Activated naive CD4-positive, alpha-beta T cell treated with Interleukin-2 at 50 U/mL for 16 hours (primary cell): ENCODE results near the gene EXOC6B.

Source experiments
- DNase-seq: peaks from one replicate; pipeline ENCODE4 v3.0.0-alpha.2; 2020

The EXOC6B gene

GRCh38 chr2:72330652-72331051 is 495.2 kb downstream of the EXOC6B start:
- DNase-seq: no peak

- DNase-seq: no peak
Measured at GRCh38 chr2:72326759-72327158, 499.1 kb downstream of the EXOC6B start.

GRCh38 chr2:72325592-72326422 is 500.0 kb downstream of the EXOC6B start:
- DNase-seq: no peak

- DNase-seq: no peak
Measured at GRCh38 chr2:72316774-72317173, 509.1 kb downstream of the EXOC6B start.

- DNase-seq: no peak
Measured at GRCh38 chr2:72300147-72300684, 525.6 kb downstream of the EXOC6B start.

DNA sequence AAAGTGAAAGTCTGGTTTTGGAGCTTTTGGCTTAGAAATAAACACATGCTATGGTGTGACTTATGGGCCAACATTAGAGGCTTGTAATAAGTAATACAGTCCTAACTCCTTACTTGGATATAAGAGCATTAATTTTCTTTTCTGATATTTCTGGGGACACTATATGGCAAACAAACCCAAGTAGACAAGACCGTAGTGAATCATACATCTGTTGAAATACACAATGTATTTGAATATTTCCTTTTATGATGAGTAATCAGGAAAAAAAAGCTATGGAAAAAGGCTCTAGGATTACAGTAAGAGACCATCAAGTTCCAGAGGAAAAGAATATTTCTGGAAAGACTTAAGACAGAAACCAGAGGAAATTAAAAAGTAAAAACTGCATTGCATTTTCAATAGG is 532.2 kb downstream of the EXOC6B start:
- no peak for DNase-seq

DNA sequence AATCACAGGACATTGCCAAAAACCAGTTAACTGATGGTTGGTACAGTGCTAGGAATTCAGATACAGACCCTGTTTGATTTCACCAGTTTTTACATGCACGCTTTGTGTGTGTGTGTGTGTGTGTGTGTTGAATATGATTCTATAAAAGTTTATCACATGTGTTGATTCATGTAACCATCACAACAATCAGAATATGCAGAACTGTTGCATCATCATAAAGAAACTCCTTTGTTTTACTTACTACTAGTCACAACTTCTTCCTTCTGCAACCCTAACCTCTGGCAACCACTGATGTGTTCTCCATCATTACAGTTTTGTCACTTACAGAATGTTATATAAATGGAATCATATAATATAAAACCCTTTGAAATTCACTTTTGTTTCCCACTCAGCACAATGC is 533.4 kb downstream of the EXOC6B start:
- DNase-seq: no peak

GRCh38 chr2:72291059-72291458 is 534.8 kb downstream of the EXOC6B start:
- DNase-seq: no peak

DNA sequence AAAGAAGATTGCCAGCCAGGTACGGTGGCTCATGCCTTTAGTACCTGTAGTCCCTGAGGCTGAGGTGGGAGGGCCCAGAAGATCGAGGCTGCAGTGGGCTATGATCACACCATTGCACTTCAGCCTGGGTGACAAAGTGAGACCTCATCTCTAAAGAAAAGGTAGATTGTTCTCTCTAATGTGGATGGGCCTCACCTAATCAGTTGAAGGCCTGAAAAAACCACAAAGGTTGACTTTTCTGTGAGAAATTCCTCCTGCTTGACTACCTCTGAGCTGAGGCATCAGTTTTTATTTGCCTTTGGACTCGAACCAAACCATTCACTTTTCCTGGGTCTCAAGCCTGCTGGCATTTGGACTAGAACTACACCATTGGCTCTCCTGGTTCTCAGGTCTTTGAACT is 536.1 kb downstream of the EXOC6B start:
- no peak for DNase-seq

GRCh38 chr2:72289283-72289682 is 536.5 kb downstream of the EXOC6B start:
- DNase-seq: no peak

GRCh38 chr2:72278046-72278445 is 547.8 kb downstream of the EXOC6B start:
- DNase-seq: no peak

- no peak for DNase-seq
Measured at GRCh38 chr2:72276876-72277275, 549.0 kb downstream of the EXOC6B start.

GRCh38 chr2:72276356-72276755 is 549.5 kb downstream of the EXOC6B start:
- DNase-seq: no peak

DNA sequence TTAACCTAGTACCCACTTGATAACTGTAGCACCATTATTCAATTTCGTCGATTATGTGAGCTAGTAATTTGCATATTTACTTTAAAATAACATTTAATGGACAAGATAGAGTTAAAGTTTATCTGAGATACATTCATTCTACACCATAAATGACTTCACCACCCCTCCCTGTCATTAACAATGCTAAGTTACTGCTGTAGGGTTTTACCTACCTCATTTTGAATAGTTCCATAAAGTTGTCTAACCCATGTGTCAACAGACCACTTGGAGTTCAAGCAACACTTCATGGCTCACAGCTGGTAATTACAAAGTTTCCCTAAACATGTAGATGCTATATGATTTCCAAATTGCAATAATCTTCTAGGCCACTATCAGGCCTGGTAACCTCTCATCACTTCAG is 550.7 kb downstream of the EXOC6B start:
- no peak for DNase-seq

DNA sequence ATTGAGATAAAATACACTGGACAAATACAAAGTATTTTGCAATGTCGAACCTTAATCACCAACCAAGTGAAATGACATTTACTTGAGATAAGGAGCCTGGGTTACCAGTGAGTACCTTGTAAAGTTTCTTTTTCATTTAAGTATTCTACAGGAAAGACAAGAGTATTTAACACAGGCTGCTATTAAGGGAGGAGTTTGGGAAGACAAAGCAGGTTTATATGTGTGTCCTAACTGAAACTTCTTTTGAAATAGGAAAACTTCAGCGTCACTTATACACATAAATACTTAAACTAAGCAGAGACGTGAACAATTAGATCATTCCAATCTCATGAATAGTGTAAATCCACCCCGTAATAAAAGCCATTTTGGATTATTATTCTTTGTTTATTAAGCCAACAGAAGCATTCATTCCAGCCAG is 551.4 kb downstream of the EXOC6B start:
- no peak for DNase-seq

DNA sequence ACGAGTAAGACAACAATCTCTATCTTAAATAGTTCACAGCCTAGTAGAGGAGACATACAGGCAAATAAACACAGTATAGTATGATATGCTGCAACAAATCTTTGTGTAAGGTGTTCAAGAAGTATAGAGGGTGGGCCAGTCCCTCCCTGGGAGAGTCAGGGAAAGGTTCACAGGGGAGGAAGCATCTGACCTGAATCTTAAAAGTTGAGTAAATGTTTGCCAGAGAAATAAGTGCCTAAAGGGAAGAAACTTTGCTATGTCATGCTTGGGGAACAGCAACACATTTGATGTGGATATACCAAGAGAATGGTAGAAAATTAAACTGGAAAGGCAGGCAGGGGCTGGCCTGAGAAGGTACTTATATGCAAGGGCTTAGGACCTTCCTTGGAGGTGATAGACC is 552.4 kb downstream of the EXOC6B start:
- DNase-seq: no peak

DNA sequence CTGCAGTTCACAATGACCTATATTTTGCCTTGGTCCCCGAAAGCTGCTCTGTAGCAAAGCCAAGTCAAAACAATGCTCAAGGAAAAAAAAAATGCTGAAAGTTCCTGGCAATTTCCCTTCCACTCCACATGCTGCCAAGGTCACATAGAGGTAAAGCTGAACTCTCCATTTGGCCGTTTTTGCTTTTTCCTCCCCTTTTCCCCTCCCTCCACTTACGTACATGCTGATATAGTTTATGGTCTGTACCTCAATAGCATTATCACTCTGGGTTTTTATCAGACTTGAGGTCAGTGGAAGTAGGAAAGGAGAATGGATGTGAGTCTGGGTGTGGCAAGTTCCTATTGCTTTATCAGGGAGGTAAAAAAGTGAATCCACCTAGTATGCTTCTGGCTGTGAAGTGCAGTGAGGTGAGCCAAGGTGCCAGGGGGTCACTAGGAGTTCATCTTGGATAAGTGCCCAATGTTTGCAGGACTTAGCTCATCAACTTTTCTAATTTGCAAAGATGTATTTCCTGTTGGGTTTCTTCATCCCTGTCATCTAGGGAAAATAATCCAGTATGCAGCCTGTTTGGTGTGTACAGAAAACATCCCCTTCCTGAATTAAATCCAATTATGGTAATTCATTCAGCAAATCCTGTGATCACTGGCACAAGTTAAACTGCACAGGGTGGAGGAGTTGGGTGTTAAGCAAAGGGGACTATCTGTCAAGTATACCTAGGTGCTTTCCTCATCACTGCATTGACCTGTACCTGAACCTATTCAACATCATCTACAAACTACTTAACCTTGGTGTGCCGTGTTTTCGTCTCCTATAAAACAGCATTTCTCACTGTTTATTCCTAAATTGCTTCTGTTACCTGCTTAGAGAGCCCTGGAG is 553.8 kb downstream of the EXOC6B start:
- DNase-seq: no peak

- no peak for DNase-seq
Measured at GRCh38 chr2:72271276-72271614, 554.6 kb downstream of the EXOC6B start.

GRCh38 chr2:72270556-72271275 is 555.1 kb downstream of the EXOC6B start:
- DNase-seq: no peak

DNA sequence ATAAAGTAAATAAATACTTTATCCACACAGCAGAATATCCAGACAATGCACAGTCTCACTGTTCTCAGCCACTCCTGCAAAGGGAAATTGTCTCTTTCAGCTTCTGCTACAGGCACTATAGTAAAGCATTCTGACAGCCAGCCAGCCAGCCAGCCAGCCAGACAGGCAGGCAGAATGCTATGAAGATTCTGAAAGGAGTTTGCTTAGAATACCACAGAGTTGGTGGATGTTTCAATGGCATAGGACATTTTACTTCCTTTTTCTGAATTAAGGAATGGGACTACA is 562.1 kb downstream of the EXOC6B start:
- no peak for DNase-seq

- no peak for DNase-seq
Measured at GRCh38 chr2:72263043-72263775, 562.6 kb downstream of the EXOC6B start.

DNA sequence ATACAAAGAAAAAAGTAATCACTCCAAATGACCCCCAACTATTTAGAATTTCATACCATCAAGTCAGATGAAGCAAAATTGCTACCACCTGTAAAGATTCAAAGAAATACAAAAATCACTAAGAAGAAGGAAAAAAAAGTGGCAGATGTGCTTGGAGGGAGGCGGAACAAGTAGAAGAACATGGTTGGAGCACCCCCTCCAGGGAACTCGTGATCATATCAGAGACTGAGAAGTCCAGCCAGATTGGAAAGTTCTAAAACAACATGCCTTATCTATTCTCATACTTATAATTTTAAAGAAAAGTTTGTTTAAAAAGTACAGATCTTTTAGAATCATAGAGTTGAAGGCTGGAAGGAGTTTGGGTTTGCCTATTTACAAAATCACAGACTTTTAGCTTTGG is 564.8 kb downstream of the EXOC6B start:
- DNase-seq: no peak

- DNase-seq: no peak
Measured at GRCh38 chr2:72255540-72255939, 570.3 kb downstream of the EXOC6B start.
